ENCODE results near the gene CDCP2.

- TF ChIP-seq, protein P1, sequence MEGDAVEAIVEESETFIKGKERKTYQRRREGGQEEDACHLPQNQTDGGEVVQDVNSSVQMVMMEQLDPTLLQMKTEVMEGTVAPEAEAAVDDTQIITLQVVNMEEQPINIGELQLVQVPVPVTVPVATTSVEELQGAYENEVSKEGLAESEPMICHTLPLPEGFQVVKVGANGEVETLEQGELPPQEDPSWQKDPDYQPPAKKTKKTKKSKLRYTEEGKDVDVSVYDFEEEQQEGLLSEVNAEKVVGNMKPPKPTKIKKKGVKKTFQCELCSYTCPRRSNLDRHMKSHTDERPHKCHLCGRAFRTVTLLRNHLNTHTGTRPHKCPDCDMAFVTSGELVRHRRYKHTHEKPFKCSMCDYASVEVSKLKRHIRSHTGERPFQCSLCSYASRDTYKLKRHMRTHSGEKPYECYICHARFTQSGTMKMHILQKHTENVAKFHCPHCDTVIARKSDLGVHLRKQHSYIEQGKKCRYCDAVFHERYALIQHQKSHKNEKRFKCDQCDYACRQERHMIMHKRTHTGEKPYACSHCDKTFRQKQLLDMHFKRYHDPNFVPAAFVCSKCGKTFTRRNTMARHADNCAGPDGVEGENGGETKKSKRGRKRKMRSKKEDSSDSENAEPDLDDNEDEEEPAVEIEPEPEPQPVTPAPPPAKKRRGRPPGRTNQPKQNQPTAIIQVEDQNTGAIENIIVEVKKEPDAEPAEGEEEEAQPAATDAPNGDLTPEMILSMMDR (IDR thresholded peaks at IDR 0.05), result no peak
- TF ChIP-seq POLR2A (IDR thresholded peaks at IDR 0.05), result no peak
Observed at GRCh38 chr1:54180701-54181360, 28.0 kb upstream of the CDCP2 start.
